ENCODE data around the gene THSD4.

Gene THSD4

GRCh38 chr15:71542836-71543235 is 427.6 kb downstream of the THSD4 start:
- no peak overlapping the region for H4K91ac ChIP-seq (ENCODE audit: low read length)
- no peak overlapping the region for H3K9ac ChIP-seq (ENCODE audit: low read length)
- no peak overlapping the region for H2AFZ ChIP-seq (ENCODE audit: low read depth, low read length)
- no peak overlapping the region for H3K14ac ChIP-seq (ENCODE audit: low read length in 2 of 2)
- no peaks in the 10 kb centered on the region for H3K36me3 ChIP-seq (ENCODE audit: control insufficient read depth in 1 of 2, insufficient read depth in 2 of 2, low read depth in 1 of 2, low read length in 2 of 2)
- no peak overlapping the region for H3K27ac ChIP-seq (ENCODE audit: low read length, poor library complexity, severe bottlenecking)
- no peaks in the 10 kb centered on the region for H3K4me1 ChIP-seq (ENCODE audit: control insufficient read depth, insufficient read depth, low read depth, low read length)
- H3K79me1 ChIP-seq (replicated peaks; ENCODE audit: low read length, poor library complexity, severe bottlenecking), result peaks cover 6% of the 10 kb centered on the region
- H2BK120ac ChIP-seq (ENCODE audit: low read depth, low read length), result no peak overlapping the region
- DNase-seq, result no peak
- H2BK5ac ChIP-seq (ENCODE audit: low read depth, low read length, poor library complexity, severe bottlenecking), result no peak overlapping the region
- H3K4me3 ChIP-seq (ENCODE audit: insufficient read depth in 1 of 2, low read depth in 1 of 2, low read length in 2 of 2), result no peak overlapping the region
- H3K4ac ChIP-seq (ENCODE audit: low read depth in 1 of 2, low read length in 2 of 2), result no peak overlapping the region
- H2BK12ac ChIP-seq (ENCODE audit: low read length in 2 of 2), result no peak overlapping the region
- H3K27me3 ChIP-seq (ENCODE audit: control insufficient read depth in 1 of 2, insufficient read depth in 1 of 2, low read length in 2 of 2), result peaks cover 0 to 7% of the 10 kb centered on the region in 2 experiments
- no peak overlapping the region for H3K4me2 ChIP-seq (ENCODE audit: low read length, poor library complexity, severe bottlenecking)
- no peak overlapping the region for H3K23ac ChIP-seq (ENCODE audit: low read length in 2 of 2)
- no peaks in the 10 kb centered on the region for H3K9me3 ChIP-seq (ENCODE audit: control insufficient read depth, low read length)
- H4K8ac ChIP-seq (ENCODE audit: low read length), result no peak overlapping the region
- H2BK15ac ChIP-seq (ENCODE audit: low read depth, poor library complexity, severe bottlenecking), result no peak overlapping the region
- H2AK5ac ChIP-seq (ENCODE audit: low read length, severe bottlenecking), result no peak overlapping the region
- H3K18ac ChIP-seq (ENCODE audit: low read depth in 1 of 2, low read length in 2 of 2), result no peak overlapping the region

GRCh38 chr15:71543413-71543812 is 428.1 kb downstream of the THSD4 start:
- 76% methylated on average over 3 of the region's 3 CpGs for WGBS
- H2BK120ac ChIP-seq (ENCODE audit: low read depth, low read length), result no peak overlapping the region

GRCh38 chr15:71545223-71545760 is 430.0 kb downstream of the THSD4 start:
- H2BK120ac ChIP-seq (ENCODE audit: low read depth, low read length), result no peak overlapping the region
- no peak overlapping the region for H3K4me3 ChIP-seq (ENCODE audit: insufficient read depth in 1 of 2, low read depth in 1 of 2, low read length in 2 of 2)
- 63% methylated on average over 4 of the region's 5 CpGs for WGBS
- no peaks in the 10 kb centered on the region for H3K4me1 ChIP-seq (ENCODE audit: control insufficient read depth, insufficient read depth, low read depth, low read length)
- H3K36me3 ChIP-seq (ENCODE audit: control insufficient read depth in 1 of 2, insufficient read depth in 2 of 2, low read depth in 1 of 2, low read length in 2 of 2), result no peaks in the 10 kb centered on the region
- no peak overlapping the region for H3K27ac ChIP-seq (ENCODE audit: low read length, poor library complexity, severe bottlenecking)
- H3K9me3 ChIP-seq (ENCODE audit: control insufficient read depth, low read length), result no peaks in the 10 kb centered on the region
- peaks cover 0 to 7% of the 10 kb centered on the region in 2 experiments for H3K27me3 ChIP-seq (ENCODE audit: control insufficient read depth in 1 of 2, insufficient read depth in 1 of 2, low read length in 2 of 2)
- H3K14ac ChIP-seq (ENCODE audit: low read length in 2 of 2), result no peak overlapping the region
- H4K91ac ChIP-seq (ENCODE audit: low read length), result no peak overlapping the region
- H3K79me1 ChIP-seq (replicated peaks; ENCODE audit: low read length, poor library complexity, severe bottlenecking), result peaks cover 6% of the 10 kb centered on the region
- H3K9ac ChIP-seq (ENCODE audit: low read length), result no peak overlapping the region
- H4K8ac ChIP-seq (ENCODE audit: low read length), result no peak overlapping the region
- H2AK5ac ChIP-seq (ENCODE audit: low read length, severe bottlenecking), result no peak overlapping the region
- no peak overlapping the region for H3K23ac ChIP-seq (ENCODE audit: low read length in 2 of 2)
- no peak overlapping the region for H3K4me2 ChIP-seq (ENCODE audit: low read length, poor library complexity, severe bottlenecking)
- DNase-seq, result no peak
- H3K18ac ChIP-seq (ENCODE audit: low read depth in 1 of 2, low read length in 2 of 2), result no peak overlapping the region
- no peak overlapping the region for H2BK12ac ChIP-seq (ENCODE audit: low read length in 2 of 2)
- no peak overlapping the region for H3K4ac ChIP-seq (ENCODE audit: low read depth in 1 of 2, low read length in 2 of 2)
- H2BK15ac ChIP-seq (ENCODE audit: low read depth, poor library complexity, severe bottlenecking), result no peak overlapping the region
- H2AFZ ChIP-seq (ENCODE audit: low read depth, low read length), result no peak overlapping the region
- no peak overlapping the region for H2BK5ac ChIP-seq (ENCODE audit: low read depth, low read length, poor library complexity, severe bottlenecking)

More at GRCh38 chr15:71543413-71543812, 428.1 kb downstream of the THSD4 start:
- no peak overlapping the region for H3K23ac ChIP-seq (ENCODE audit: low read length in 2 of 2)
- no peak overlapping the region for H4K91ac ChIP-seq (ENCODE audit: low read length)
- no peak overlapping the region for H3K4ac ChIP-seq (ENCODE audit: low read depth in 1 of 2, low read length in 2 of 2)
- H3K18ac ChIP-seq (ENCODE audit: low read depth in 1 of 2, low read length in 2 of 2), result no peak overlapping the region
- H3K9me3 ChIP-seq (ENCODE audit: control insufficient read depth, low read length), result no peaks in the 10 kb centered on the region
- no peak overlapping the region for H3K9ac ChIP-seq (ENCODE audit: low read length)
- H2AK5ac ChIP-seq (ENCODE audit: low read length, severe bottlenecking), result no peak overlapping the region
- no peaks in the 10 kb centered on the region for H3K4me1 ChIP-seq (ENCODE audit: control insufficient read depth, insufficient read depth, low read depth, low read length)
- H3K4me2 ChIP-seq (ENCODE audit: low read length, poor library complexity, severe bottlenecking), result no peak overlapping the region
- no peak for DNase-seq
- H3K27ac ChIP-seq (ENCODE audit: low read length, poor library complexity, severe bottlenecking), result no peak overlapping the region
- H3K27me3 ChIP-seq (ENCODE audit: control insufficient read depth in 1 of 2, insufficient read depth in 1 of 2, low read length in 2 of 2), result peaks cover 0 to 7% of the 10 kb centered on the region in 2 experiments
- no peak overlapping the region for H4K8ac ChIP-seq (ENCODE audit: low read length)
- H3K14ac ChIP-seq (ENCODE audit: low read length in 2 of 2), result no peak overlapping the region
- no peak overlapping the region for H2BK15ac ChIP-seq (ENCODE audit: low read depth, poor library complexity, severe bottlenecking)
- H3K4me3 ChIP-seq (ENCODE audit: insufficient read depth in 1 of 2, low read depth in 1 of 2, low read length in 2 of 2), result no peak overlapping the region
- no peak overlapping the region for H2BK12ac ChIP-seq (ENCODE audit: low read length in 2 of 2)
- H2BK5ac ChIP-seq (ENCODE audit: low read depth, low read length, poor library complexity, severe bottlenecking), result no peak overlapping the region
- H3K79me1 ChIP-seq (replicated peaks; ENCODE audit: low read length, poor library complexity, severe bottlenecking), result peaks cover 6% of the 10 kb centered on the region
- no peak overlapping the region for H2AFZ ChIP-seq (ENCODE audit: low read depth, low read length)
- no peaks in the 10 kb centered on the region for H3K36me3 ChIP-seq (ENCODE audit: control insufficient read depth in 1 of 2, insufficient read depth in 2 of 2, low read depth in 1 of 2, low read length in 2 of 2)

- Histone ChIP-seq H3K18ac (ENCODE audit: low read depth in 1 of 2, low read length in 2 of 2) (no peak overlapping the region), H3K4me2 (ENCODE audit: low read length, poor library complexity, severe bottlenecking) (no peak overlapping the region), H4K8ac (ENCODE audit: low read length) (no peak overlapping the region), H2AFZ (ENCODE audit: low read depth, low read length) (no peak overlapping the region), H3K4me3 (ENCODE audit: insufficient read depth in 1 of 2, low read depth in 1 of 2, low read length in 2 of 2) (no peak overlapping the region), H3K9me3 (ENCODE audit: control insufficient read depth, low read length) (no peaks in the 10 kb centered on the region), H3K4me1 (ENCODE audit: control insufficient read depth, insufficient read depth, low read depth, low read length) (no peaks in the 10 kb centered on the region), H2BK120ac (ENCODE audit: low read depth, low read length) (no peak overlapping the region), H3K79me1 (replicated peaks; ENCODE audit: low read length, poor library complexity, severe bottlenecking) (peaks cover 6% of the 10 kb centered on the region), H3K9ac (ENCODE audit: low read length) (no peak overlapping the region), H2AK5ac (ENCODE audit: low read length, severe bottlenecking) (no peak overlapping the region), H3K27ac (ENCODE audit: low read length, poor library complexity, severe bottlenecking) (no peak overlapping the region), H2BK15ac (ENCODE audit: low read depth, poor library complexity, severe bottlenecking) (no peak overlapping the region), H4K91ac (ENCODE audit: low read length) (no peak overlapping the region), H3K27me3 (ENCODE audit: control insufficient read depth in 1 of 2, insufficient read depth in 1 of 2, low read length in 2 of 2) (peaks cover 0 to 7% of the 10 kb centered on the region in 2 experiments), H3K23ac (ENCODE audit: low read length in 2 of 2) (no peak overlapping the region), H2BK12ac (ENCODE audit: low read length in 2 of 2) (no peak overlapping the region), H3K36me3 (ENCODE audit: control insufficient read depth in 1 of 2, insufficient read depth in 2 of 2, low read depth in 1 of 2, low read length in 2 of 2) (no peaks in the 10 kb centered on the region), H3K14ac (ENCODE audit: low read length in 2 of 2) (no peak overlapping the region), H3K4ac (ENCODE audit: low read depth in 1 of 2, low read length in 2 of 2) (no peak overlapping the region), H2BK5ac (ENCODE audit: low read depth, low read length, poor library complexity, severe bottlenecking) (no peak overlapping the region)
- 93% methylated on average over 1 of the region's 1 CpG for WGBS
- no peak for DNase-seq
Observed at GRCh38 chr15:71545923-71546322, 430.7 kb downstream of the THSD4 start.
